ENCODE measurements around the gene EXOC2.

The EXOC2 gene

DNA sequence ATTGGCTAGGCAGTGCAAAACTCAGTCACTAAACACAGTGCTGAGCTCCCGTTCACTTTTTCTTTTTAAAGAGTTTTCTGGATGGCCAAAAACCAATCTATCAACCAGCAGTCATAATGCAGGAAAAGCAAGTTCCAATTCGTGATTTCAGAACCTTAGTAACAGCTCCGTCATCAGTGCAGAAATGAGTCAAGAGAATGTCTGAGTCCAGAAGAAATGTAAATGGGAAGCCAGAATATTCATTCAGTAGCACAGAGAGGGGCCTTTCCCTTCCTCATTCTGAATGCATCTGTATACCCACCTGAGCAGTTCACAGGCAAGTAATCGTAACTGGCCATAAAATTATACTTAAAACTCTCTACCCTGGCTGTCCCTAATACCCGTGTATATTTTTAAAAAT lies 56.5 kb downstream of the EXOC2 start:
- H3K36me3 ChIP-seq (ENCODE audit: low read depth), result peaks cover 26% of the 10 kb centered on the region
- no peak for ATAC-seq (ENCODE audit: low read depth)

DNA sequence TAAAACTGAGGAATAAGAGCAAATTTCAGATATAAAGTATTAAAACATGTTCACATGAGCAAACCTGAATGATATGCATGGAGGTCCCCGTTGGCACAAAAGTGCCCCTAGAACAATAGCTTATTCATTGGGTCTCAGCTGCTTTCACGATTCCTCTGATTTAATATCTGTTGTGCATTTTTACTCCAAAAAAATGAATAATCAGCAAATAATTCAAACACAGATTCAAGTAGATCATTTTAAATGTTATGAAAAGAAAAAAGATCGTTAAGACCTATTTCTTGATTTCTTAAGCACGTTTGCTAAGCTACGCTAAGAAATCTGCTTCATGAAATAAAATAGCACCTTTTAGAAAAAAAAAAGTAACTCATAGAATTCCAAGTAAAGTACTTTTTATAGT lies 57.7 kb downstream of the EXOC2 start:
- TF ChIP-seq, protein P1, sequence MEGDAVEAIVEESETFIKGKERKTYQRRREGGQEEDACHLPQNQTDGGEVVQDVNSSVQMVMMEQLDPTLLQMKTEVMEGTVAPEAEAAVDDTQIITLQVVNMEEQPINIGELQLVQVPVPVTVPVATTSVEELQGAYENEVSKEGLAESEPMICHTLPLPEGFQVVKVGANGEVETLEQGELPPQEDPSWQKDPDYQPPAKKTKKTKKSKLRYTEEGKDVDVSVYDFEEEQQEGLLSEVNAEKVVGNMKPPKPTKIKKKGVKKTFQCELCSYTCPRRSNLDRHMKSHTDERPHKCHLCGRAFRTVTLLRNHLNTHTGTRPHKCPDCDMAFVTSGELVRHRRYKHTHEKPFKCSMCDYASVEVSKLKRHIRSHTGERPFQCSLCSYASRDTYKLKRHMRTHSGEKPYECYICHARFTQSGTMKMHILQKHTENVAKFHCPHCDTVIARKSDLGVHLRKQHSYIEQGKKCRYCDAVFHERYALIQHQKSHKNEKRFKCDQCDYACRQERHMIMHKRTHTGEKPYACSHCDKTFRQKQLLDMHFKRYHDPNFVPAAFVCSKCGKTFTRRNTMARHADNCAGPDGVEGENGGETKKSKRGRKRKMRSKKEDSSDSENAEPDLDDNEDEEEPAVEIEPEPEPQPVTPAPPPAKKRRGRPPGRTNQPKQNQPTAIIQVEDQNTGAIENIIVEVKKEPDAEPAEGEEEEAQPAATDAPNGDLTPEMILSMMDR (IDR thresholded peaks at IDR 0.05; ENCODE audit: poor library complexity, severe bottlenecking), result no peak
- no peaks in the 10 kb centered on the region for H3K9me3 ChIP-seq (ENCODE audit: severe bottlenecking)

More for the DNA sequence above, 56.5 kb downstream of the EXOC2 start:
- H3K27me3 ChIP-seq (ENCODE audit: insufficient read depth, poor library complexity, severe bottlenecking), result no peaks in the 10 kb centered on the region
- H3K4me3 ChIP-seq (ENCODE audit: severe bottlenecking), result no peak overlapping the region
- no peak for DNase-seq (ENCODE audit: low spot score)
- TF ChIP-seq, protein P1 (IDR thresholded peaks at IDR 0.05; ENCODE audit: poor library complexity, severe bottlenecking), result no peak
- H3K27ac ChIP-seq (ENCODE audit: poor library complexity, severe bottlenecking), result no peak overlapping the region
- H3K4me1 ChIP-seq (ENCODE audit: insufficient read depth, poor library complexity, severe bottlenecking), result no peaks in the 10 kb centered on the region
- no peaks in the 10 kb centered on the region for H3K9me3 ChIP-seq (ENCODE audit: severe bottlenecking)

DNA sequence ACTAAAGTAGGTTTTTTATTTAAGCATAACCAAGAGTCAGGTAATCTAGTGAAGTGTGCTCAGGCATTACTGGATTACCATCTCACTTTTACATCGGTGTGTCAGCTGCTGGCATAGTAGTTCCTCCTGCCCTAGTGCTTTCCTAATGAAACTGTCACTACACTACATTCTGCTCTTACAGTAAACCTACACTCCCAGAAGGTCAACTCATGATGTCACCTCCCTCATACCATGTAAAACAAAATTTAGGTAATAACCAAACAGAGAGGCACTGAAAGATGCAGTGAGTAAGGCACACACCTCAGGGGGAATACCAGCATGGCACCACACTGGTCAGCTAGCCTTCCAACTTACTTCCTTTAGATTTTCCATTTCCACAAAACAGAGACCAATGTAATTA lies 59.3 kb downstream of the EXOC2 start:
- H3K27ac ChIP-seq (ENCODE audit: poor library complexity, severe bottlenecking), result no peak overlapping the region
- H3K4me3 ChIP-seq (ENCODE audit: severe bottlenecking), result no peak overlapping the region
- H3K36me3 ChIP-seq (ENCODE audit: low read depth), result peaks cover 35% of the 10 kb centered on the region
- H3K9me3 ChIP-seq (ENCODE audit: severe bottlenecking), result no peaks in the 10 kb centered on the region
- TF ChIP-seq, protein P1 (IDR thresholded peaks at IDR 0.05; ENCODE audit: poor library complexity, severe bottlenecking), result no peak
- no peak for ATAC-seq (ENCODE audit: low read depth)
- H3K27me3 ChIP-seq (ENCODE audit: insufficient read depth, poor library complexity, severe bottlenecking), result no peaks in the 10 kb centered on the region
- DNase-seq (ENCODE audit: low spot score), result no peak
- H3K4me1 ChIP-seq (ENCODE audit: insufficient read depth, poor library complexity, severe bottlenecking), result no peaks in the 10 kb centered on the region

More for the DNA sequence above, 57.7 kb downstream of the EXOC2 start:
- no peaks in the 10 kb centered on the region for H3K4me1 ChIP-seq (ENCODE audit: insufficient read depth, poor library complexity, severe bottlenecking)
- peaks cover 35% of the 10 kb centered on the region for H3K36me3 ChIP-seq (ENCODE audit: low read depth)
- H3K27ac ChIP-seq (ENCODE audit: poor library complexity, severe bottlenecking), result no peak overlapping the region
- DNase-seq (ENCODE audit: low spot score) (no peak), ATAC-seq (ENCODE audit: low read depth) (no peak)
- H3K4me3 ChIP-seq (ENCODE audit: severe bottlenecking), result no peak overlapping the region
- no peaks in the 10 kb centered on the region for H3K27me3 ChIP-seq (ENCODE audit: insufficient read depth, poor library complexity, severe bottlenecking)

DNA sequence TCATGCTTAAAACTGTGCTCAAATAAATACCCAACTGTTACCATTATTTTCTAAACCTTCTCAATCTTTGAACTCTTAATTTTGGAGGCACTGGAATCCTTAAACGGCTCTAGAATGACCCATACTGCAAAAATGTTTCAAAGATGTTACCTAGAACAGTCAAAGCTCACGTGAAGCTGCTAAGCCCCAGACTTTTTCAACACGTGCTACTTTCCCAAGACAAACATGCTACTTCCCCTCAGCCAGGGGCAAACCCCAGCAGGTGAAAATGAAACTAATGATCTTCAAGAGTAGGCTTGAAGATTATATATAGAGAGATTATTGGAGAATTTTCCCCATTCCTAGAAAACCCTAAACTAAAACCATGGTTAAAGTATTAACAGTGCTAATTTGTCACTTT lies 64.2 kb downstream of the EXOC2 start:
- Histone ChIP-seq H3K36me3 (ENCODE audit: low read depth) (peaks cover 9% of the 10 kb centered on the region; the same call in 1 of the 2 replicates), H3K27ac (ENCODE audit: poor library complexity, severe bottlenecking) (no peak overlapping the region), H3K9me3 (ENCODE audit: severe bottlenecking) (no peaks in the 10 kb centered on the region), H3K27me3 (ENCODE audit: insufficient read depth, poor library complexity, severe bottlenecking) (no peaks in the 10 kb centered on the region), H3K4me3 (ENCODE audit: severe bottlenecking) (no peak overlapping the region), H3K4me1 (ENCODE audit: insufficient read depth, poor library complexity, severe bottlenecking) (no peaks in the 10 kb centered on the region)
- DNase-seq (ENCODE audit: low spot score) (no peak), ATAC-seq (ENCODE audit: low read depth) (no peak)
- TF ChIP-seq, protein P1 (IDR thresholded peaks at IDR 0.05; ENCODE audit: poor library complexity, severe bottlenecking), result no peak

DNA sequence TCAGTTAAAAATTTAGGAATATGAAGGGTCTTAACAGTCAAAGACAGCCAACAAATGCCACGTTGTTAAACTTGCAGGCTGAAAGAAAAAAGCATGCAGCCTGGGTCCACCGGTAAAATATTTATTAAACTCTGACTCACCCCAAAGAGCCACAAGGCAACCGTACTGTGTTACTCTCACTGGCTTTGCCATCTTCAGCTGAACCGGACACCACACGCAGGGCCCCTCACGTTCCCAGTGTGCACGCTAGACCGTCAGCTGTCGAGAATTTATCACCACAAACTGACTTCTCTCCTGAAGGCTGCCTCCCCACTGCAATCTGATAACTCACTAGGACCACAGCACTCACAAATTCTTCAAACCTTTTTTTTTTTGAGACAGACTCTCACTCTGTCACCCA lies 66.7 kb downstream of the EXOC2 start:
- H3K27ac ChIP-seq (ENCODE audit: poor library complexity, severe bottlenecking), result no peak overlapping the region
- ATAC-seq (ENCODE audit: low read depth) (no peak), DNase-seq (ENCODE audit: low spot score) (no peak)
- no peaks in the 10 kb centered on the region for H3K27me3 ChIP-seq (ENCODE audit: insufficient read depth, poor library complexity, severe bottlenecking)
- no peak overlapping the region for H3K4me3 ChIP-seq (ENCODE audit: severe bottlenecking)
- H3K4me1 ChIP-seq (ENCODE audit: insufficient read depth, poor library complexity, severe bottlenecking), result no peaks in the 10 kb centered on the region
- TF ChIP-seq, protein P1 (IDR thresholded peaks at IDR 0.05; ENCODE audit: poor library complexity, severe bottlenecking), result no peak
- H3K9me3 ChIP-seq (ENCODE audit: severe bottlenecking), result no peaks in the 10 kb centered on the region
- H3K36me3 ChIP-seq (ENCODE audit: low read depth), result peaks cover 9% of the 10 kb centered on the region; the same call in 1 of the 2 replicates

Data from RWPE2 (cell line).